NCI-H2029 (cell line): ENCODE data around the gene TEK.
"Not testable (repeated sequence)": the region's sequence is repeated elsewhere in the genome, so short reads cannot be mapped to it uniquely, and the experiment has no call there.

Experiments used
- DNase-seq: peaks from one replicate; lab custom pipeline; 2025; lab: John Stamatoyannopoulos, UW

TEK gene

DNA sequence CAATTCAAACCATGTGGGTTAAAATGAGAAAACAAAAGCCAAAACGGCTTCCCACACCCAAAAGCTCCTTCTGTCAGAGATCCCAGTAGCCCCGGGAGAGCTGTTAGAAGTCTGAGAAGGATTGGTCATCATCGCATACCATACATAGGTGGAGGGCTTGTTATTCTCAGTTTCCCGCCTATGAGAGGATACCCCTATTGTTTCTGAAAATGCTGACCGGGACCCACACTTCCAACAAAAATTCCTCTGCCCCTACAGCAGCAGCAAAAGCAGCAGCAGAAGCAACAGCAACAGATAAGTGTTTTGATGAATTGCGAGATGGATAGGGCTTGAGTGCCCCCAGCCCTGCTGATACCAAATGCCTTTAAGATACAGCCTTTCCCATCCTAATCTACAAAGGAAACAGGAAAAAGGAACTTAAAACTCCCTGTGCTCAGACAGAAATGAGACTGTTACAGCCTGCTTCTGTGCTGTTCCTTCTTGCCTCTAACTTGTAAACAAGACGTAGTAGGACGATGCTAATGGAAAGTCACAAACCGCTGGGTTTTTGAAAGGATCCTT lies at the start of gene TEK:
TEK (plus strand) TSS at position 245 of the 561 bp plus-strand sequence. CDS start 366 bp downstream, outside the sequence.
- DNase-seq = no peak

DNA sequence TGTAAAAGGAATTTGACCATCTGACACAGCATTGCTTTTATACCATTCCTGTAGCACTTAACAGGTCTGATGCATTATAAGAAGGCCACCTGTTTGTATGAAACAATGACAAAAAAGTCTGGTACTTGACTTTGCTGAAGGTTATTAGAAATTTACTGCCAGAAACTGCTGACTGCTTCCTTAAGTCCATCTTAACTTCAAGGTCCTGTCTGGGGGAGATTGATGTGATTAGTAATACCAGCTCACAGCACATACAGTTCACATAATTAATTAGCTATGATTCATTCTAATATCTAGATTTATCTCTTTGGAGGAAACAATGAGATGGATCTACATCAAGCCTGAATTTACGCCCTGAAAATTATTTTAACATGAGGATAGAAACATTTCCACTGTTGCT lies 49.6 kb upstream of the TEK start:
- DNase-seq = no peak

DNA sequence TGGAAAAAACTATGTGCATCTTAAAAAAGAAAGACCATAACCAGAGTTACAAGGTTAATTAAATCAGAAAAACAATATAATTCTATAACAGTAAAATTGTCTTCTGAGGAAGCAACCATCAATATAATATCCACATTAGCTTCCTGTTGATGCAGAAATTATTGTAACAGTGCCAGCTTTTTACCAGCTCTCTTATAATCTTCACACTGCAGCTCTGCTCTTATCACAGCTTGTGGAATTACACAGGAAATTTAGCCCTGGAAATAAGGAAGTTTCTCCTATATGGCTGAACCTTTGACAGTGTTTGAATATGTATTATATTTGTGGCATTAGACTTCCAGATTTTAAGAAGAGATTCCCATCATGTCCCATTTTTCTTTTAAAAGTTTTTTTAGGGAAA lies 49.1 kb upstream of the TEK start:
- DNase-seq = peak; percentile 7

DNA sequence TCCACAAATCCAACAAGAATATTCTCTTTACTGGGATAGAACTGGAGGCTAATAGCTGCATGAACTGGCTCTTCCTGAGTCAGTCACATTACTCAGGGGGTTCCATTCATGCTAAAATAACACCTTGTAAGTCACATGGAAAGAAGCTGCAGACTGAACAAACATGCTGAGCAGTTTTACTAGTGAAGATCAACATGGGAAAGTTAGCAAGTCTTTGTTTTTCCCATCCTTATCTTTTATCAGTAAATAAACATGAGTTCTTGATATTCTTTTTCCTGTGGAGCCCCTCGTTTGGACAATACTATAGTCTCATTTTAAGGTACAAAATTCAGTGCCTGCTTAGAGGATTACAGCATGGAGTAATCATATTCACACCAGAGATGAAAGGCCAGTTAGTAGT lies 43.7 kb upstream of the TEK start:
- no peak for DNase-seq

DNA sequence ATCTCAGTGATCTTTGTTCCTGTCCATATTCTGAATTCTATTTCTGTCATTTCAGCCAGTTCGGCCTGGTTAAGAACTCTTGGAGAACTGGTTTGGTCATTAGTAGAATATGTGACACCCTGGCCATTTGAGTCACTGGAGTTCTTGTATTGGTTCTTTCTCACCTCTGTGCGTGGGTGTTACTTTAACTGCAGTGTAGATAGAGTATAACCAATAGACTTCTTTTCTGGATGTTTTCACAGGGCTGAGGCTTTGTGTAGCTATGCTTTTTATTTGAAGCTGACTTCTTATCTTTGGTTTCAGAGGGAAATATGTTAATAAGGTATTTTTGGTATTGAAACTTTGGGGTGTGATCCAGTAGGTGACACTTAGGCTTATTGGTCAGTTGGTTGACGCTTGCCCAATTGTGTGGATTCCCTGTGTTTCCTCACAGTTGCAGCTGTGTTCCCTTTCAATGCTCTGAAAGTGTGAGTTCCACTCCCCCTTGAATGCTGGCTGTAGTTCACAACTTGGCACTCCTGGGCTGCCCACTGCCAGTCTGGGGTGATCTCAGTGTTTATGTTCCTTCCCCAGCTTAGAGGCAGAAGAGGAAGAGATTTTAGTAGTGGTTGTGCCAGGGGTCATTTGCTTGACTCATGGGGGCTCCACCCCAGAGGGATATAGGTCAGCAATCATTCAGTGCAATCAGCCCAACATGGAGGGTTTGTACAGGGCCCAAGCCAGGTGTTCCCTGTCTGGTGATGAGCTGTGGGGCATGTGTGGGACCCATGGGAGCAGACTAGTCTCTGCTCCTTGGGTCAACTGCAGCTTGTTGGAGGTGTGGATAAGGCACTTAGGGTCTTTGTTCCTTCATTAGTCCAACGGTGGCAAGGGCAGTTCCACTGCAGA lies 34.9 kb upstream of the TEK start:
- no peak for DNase-seq

DNA sequence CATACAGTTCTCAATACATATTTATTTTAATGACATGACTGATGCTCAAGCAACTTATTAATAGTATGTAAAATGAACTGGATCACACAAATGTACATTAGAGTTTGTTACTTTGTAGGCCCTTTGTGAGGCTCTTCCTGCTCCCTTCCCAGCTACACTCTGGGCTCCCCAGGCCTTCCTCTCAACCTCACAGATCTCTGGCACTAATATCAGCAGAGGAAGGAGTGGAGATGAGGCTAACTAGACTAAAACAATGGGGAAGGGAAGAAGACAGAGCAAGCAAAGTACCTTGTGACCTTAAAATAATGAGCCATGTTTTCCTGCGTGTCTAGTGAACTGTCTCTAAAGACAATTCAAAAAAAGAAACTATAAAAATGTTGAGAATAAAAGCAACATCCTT lies 30.3 kb upstream of the TEK start:
- DNase-seq = no peak

DNA sequence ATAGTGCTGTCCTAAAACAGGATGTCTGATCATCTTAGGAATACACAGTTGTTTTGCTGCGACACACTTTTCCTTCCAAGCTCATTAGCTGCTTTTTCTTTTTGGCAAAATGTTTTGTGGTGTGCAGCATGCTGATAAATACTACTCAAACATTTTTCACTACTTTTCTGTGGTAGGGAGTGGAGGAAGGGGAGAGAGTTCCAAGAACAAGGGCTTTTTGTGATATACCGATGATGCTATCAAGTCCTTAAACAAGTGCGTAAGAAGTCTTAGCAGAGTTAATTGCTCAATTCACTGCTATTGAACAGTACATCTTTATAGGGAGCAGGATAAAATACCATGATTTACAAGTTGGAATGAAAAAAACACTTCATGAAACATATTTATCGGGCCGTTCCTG lies 23.6 kb upstream of the TEK start:
- DNase-seq = no peak

DNA sequence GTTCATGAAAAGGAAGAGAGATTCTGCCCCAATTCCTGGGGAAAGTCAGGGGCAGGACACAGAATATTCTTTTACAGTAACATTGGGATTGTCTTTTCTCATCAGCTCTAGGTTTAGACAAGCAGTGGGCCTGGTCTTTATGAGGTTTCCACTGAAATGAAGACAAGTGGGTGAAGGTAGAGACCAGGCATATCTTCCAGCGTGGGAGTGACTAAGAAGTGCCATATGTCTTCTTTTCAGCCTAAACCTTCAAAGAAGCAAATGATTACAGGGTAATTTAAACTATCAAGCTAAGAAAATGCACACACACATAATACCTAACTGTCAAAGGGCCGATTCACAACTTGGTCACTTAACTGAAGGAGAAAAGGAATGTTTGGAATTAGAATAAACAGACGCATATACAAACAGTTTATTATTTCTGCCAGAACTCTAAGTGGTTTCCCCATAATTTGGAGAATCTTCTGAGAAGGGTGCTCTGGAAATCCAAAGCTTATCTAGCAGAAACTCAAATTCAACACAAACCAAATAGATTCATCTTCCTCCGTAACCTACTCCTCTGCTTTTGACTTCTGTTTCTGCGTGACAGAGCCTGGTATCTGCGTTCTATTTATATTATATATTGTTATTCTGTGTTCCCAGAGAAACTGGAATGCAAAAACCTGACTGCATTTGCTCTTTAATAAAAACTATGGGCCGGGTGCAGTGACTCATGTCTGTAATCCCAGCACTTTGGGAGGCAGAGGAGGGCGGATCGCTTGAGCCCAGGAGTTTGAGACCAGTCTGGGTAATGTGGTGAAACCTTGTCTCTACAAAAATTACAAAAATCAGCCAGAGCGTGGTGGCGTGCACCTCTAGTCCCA lies 22.0 kb upstream of the TEK start:
- DNase-seq = no peak

DNA sequence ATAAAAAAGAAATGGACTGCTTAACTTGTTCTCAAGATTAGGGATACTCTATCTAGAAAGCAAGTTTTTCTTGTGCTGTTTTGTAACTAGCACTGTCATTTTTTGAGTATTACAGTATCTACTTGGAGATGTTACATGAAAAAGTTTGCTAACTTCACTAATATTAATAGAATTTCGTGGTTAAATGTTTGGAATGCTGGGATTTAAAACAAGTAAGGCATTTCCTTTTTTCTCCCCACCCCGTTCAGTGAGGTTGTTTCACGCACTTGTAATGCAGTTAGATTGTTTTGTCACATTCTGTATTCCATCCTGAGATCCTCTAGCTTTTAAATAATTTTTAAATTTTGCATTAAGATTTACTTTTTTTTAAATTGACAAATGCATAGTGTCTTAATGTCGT lies 20.0 kb upstream of the TEK start:
- DNase-seq = no peak

DNA sequence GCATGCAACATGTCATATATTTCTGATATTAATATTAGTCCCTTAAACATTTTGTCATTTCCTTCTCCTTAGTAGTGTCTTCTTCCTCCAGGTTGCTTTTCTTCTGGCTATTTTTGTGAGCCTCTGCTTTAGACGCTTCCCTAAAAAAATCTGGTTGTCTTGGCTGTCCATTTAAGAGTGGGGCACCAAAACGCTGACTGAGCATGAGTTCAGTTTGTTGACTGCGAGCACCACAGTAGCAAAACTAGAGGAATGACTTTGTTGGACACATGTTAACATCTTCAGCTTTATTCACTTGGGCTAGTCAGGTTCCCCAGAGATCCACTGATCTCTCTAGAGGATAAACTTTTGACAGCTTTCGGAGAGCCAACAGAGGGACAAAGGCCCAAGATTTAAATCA lies 19.3 kb upstream of the TEK start:
- DNase-seq = no peak

DNA sequence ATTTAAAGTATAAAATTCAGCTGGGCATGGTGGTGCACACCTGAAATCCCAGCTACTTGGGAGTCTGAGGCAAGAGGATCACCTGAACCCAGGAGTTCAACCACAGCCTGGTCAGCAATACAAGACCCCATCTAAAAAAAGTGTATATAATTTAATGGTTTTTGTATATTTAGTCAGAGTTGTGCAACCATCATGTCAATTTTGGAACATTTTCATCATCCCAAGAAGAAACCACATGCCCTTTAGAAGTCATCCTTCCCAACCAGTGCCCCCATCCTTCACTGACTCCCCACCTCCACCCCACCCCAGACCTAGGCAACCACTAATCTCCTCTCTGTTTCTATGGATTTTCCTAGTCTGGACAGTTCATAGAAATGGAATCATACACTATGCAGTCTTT lies 18.8 kb upstream of the TEK start:
- no peak for DNase-seq

DNA sequence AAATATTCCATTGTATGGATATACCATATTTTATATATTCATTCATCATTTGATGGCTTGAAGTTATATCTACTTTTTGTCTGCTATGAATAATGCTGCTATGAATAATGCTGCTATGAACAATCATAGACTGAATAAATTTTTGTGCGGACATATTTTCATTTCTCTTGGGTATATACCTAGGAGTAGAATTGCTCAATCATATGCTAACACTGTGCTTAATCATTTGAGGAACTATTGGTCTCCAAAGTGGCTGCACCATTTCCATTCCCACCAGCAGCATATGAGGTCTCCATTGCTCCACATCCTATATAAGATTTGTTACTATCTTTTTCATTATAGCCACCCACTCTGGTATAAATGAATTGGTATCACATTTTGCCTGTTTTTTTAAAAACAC lies 18.3 kb upstream of the TEK start:
- DNase-seq = no peak

DNA sequence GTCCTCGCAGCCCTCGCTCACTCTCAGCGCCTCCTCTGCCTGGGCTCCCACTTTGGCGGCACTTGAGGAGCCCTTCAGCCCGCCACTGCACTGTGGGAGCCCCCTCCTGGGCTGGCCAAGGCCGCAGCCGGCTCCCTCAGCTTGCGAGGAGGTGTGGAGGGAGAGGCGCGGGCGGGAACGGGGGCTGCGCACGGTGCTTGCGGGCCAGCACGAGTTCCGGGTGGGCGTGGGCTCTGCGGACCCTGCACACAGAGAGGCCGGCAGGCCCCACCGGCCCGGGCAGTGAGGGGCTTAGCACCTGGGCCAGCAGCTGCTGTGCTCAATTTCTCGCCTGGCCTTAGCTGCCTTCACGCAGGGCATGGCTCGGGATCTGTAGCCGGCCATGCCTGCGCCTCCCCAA lies 16.5 kb upstream of the TEK start:
- not testable (repeated sequence) for DNase-seq

DNA sequence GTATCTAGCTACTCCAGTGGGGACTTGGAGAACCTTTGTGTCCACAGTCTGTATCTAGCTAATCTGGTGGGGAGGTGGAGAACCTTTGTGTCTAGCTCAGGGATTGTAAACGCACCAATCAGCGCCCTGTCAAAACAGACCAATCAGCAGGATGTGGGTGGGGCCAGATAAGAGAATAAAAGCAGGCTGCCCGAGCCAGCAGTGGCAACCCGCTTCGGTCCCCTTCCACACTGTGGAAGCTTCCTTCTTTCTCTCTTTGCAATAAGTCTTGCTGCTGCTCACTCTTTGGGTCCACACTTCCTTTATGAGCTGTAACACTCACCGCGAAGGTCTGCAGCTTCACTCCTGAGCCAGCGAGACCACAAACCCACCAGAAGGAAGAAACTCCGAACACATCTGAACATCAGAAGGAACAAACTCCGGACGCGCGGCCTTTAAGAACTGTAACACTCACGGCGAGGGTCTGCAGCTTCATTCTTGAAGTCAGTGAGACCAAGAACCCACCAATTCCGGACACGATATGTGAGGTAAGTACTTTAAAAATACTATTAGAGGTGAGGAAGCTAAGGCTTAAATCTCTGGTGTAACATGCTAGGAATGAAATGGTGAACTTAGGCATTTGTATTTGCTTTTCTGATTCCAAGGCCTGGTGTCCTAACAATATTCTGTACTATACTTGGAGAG lies 15.5 kb upstream of the TEK start:
- DNase-seq = not testable (repeated sequence)

DNA sequence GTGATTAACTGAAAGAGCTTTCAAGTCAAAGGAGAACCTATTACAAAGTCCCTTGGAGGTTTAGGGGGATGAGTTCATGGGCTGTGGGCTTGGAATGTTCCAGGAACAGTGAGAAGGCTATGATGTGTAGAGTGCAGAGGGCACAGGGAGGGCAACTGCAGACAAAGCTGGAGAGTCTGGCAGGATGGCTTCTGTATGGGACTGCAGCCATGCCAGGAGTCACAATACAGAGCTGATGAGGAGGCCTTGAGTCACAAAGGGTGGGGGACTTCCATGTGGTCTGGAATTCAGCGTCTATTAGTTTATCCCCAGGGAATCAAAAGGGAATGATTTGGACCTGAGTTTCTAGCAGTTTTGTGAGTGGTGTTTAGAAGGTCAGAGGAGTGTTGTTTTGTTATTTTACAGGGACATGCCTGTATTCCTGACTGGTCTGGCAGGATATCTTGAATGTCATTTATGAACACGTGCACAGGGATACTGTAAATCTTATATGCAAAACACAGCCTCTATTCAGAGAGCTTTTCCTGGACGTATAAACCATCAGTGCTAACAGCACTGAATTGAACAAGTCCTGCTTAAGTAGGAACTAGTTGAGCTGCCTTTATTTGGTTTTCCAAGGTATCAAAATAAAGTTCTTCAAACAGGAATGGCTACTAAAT lies 14.3 kb upstream of the TEK start:
- no peak for DNase-seq

DNA sequence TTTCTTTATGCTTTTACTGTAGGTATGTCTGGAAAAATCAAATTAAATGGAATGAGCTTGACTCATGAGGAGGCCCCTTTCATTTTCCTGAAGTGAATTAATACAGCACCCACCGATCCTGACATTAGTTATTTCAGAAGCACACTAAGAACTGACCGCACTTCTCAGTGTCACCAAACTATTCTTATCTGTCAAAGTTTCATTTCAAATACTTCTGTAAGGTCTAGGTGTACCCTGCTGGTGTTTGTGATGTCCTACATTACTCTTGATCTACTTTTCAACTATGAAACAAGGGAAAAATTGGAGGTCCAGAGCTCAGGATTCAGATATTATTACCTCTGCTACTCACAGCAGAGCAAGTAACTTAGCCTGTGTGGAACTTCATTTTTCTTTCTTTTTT lies 1.8 kb upstream of the TEK start:
- DNase-seq = no peak

DNA sequence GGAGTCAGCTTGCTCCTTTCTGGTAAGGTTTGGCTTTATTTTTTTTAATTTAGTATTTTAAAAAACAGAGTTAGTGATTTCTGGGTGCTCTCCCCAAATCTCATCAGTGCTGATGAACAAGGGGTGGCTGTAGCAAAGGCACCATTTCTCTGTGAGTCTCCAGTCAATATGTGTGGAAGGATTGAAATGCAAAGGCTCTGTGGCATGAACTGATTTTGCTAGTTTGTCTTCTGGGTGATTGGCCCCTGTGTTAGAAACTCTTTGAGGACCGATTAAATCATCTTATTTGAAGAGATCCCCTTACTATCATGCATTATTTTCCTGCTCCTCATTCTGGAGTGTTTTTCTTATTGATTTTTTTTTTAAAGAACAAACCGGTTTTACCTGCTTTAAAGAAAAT lies 596 bp downstream of the TEK start:
- DNase-seq = no peak

DNA sequence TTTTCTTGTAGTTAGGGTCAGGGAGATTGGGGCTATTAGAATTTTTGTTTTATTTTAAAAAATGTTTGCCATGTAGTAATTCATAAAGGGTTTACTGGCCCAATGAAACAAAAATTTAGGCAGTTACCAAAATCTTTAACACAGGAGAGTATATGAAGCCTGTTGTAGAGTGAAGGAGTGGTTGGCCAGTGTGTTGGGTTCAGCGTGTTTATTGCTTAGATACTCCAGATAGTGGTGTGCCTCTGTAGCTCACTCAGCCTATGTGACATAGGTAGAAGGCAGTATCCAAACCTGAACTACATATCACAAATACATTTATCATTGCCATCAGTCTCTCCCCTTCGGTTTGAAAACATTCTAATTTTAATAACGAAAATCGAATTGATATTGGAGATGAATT lies 1.2 kb downstream of the TEK start:
- DNase-seq = no peak

DNA sequence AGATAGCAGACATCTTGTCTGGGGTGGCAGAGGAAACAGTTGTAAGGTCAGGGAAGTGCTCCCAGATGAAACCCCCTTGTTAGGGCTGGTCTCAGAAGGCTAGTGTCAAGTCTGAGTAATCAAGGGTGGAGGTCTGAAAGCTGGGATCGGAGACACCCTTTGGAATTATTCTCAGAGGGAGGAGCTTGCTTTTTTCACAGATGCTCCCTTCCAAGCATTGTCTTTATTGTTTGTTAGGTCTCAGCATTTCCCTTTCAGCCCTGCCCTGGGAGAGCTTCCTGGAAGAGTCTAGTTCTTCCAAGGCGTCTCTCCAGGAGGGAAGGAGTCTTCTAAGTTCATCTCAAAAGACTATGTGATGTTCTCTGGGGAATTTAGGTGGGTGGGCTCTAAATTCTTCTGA lies 3.2 kb downstream of the TEK start:
- DNase-seq = no peak

DNA sequence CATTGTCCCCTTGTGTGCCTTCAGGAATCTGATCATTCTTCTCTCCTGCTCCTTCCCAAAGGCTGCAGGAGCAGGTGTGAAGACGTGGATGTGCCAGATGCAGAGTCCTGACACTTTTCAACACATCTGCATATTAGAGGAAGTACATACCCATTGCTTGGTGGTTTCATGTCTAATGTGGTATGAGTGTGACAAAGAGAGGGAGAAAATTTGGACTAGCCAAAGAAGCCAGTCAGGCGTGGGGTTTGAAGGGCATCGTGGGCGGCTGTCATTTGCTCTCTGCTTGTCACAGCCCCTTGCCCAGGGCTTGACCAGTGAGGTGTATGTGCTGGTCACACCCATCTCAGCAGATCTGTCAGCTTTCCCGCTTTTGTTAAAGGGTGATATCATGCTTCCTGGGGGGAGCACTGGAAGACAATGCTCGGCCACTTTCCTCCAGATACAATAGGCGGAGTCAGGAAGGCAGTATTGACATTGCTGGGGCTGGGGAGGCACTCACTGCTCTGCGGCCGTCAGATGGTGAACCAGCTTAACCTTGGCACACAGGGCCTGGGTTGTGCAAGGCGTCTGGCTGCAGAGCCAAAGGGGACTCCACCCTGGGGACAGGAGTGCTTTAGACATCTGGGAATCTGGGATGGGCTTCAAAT lies 8.6 kb downstream of the TEK start:
- peak; percentile 95 for DNase-seq

DNA sequence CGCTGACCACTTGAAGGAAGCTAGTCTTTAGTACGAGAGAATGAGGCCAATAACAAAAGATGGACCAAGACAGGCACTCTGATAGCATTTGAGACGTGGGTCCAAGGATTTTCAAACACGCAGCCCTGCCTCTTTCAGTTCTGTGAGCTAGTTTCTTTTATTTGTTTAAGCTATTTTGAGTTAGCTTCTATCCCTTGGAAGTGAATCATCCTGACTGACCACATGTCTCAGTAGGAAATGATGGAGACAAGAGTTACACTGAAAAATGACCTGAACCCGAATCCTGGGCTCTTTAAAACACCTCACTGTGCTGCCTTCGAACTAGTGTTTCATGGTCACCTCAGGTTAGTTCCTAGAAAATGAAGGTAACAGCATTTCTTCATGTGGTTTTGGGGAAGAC lies 9.9 kb downstream of the TEK start:
- DNase-seq = no peak
